ENCODE results near the gene ISY1.

Gene ISY1

GRCh38 chr3:129199366-129199765 is 38.5 kb upstream of the ISY1 start:
- Histone ChIP-seq H4K12ac (ENCODE audit: low read depth, low read length) (no peak overlapping the region), H3K9me3 (ENCODE audit: insufficient read depth, low read depth, low read length) (no peaks in the 10 kb centered on the region), H2AK5ac (ENCODE audit: low read length) (no peak overlapping the region), H3K4me1 (ENCODE audit: control insufficient read depth in 1 of 2, insufficient read depth in 2 of 2, low read length in 2 of 2) (peaks cover 0 to 10% of the 10 kb centered on the region in 2 experiments), H2BK12ac (ENCODE audit: low read length) (no peak overlapping the region), H2AFZ (ENCODE audit: insufficient read depth, low read length, poor library complexity) (no peak overlapping the region), H3K4me2 (ENCODE audit: low read length) (no peak overlapping the region), H2BK5ac (ENCODE audit: low read depth, low read length, poor library complexity) (no peak overlapping the region), H3K23ac (ENCODE audit: low read length) (no peak overlapping the region), H3K4me3 (ENCODE audit: low read depth, low read length) (no peak overlapping the region), H3K27me3 (ENCODE audit: insufficient read depth, low read length) (no peaks in the 10 kb centered on the region), H3K36me3 (ENCODE audit: control insufficient read depth in 1 of 2, insufficient read depth in 2 of 2, low read length in 2 of 2) (no peaks in the 10 kb centered on the region), H3K27ac (ENCODE audit: low read depth, low read length) (no peak overlapping the region), H3K79me2 (ENCODE audit: control insufficient read depth, insufficient read depth, low read length, poor library complexity) (peaks cover 2% of the 10 kb centered on the region), H3K4ac (ENCODE audit: low read depth, low read length) (no peak overlapping the region), H3K79me1 (ENCODE audit: low read length) (no peaks in the 10 kb centered on the region), H2BK120ac (ENCODE audit: insufficient read depth, low read length, poor library complexity) (no peak overlapping the region), H3K14ac (ENCODE audit: low read length) (no peak overlapping the region), H3K18ac (ENCODE audit: low read length) (no peak overlapping the region), H4K8ac (ENCODE audit: low read depth, low read length) (no peak overlapping the region), H3K9ac (ENCODE audit: low read length) (no peak overlapping the region), H4K91ac (ENCODE audit: low read depth, low read length) (no peak overlapping the region)
- peak; percentile 55 to 97 for DNase-seq
- WGBS (ENCODE audit: extremely low coverage, insufficient coverage, insufficient read length) = no CpG with 5 or more reads among the region's 8 CpGs

- Histone ChIP-seq H4K8ac (ENCODE audit: low read depth, low read length) (no peak overlapping the region), H3K9me3 (ENCODE audit: insufficient read depth, low read depth, low read length) (no peaks in the 10 kb centered on the region), H2AK5ac (ENCODE audit: low read length) (no peak overlapping the region), H3K18ac (ENCODE audit: low read length) (no peak overlapping the region), H4K91ac (ENCODE audit: low read depth, low read length) (no peak overlapping the region), H3K14ac (ENCODE audit: low read length) (no peak overlapping the region), H3K4me1 (ENCODE audit: control insufficient read depth in 1 of 2, insufficient read depth in 2 of 2, low read length in 2 of 2) (peaks cover 0 to 10% of the 10 kb centered on the region in 2 experiments), H3K27me3 (ENCODE audit: insufficient read depth, low read length) (no peaks in the 10 kb centered on the region), H3K9ac (ENCODE audit: low read length) (no peak overlapping the region), H3K4me2 (ENCODE audit: low read length) (no peak overlapping the region), H2BK120ac (ENCODE audit: insufficient read depth, low read length, poor library complexity) (no peak overlapping the region), H3K4ac (ENCODE audit: low read depth, low read length) (no peak overlapping the region), H3K4me3 (ENCODE audit: low read depth, low read length) (no peak overlapping the region), H3K79me2 (ENCODE audit: control insufficient read depth, insufficient read depth, low read length, poor library complexity) (peaks cover 2% of the 10 kb centered on the region), H4K12ac (ENCODE audit: low read depth, low read length) (no peak overlapping the region), H3K27ac (ENCODE audit: low read depth, low read length) (no peak overlapping the region), H2BK12ac (ENCODE audit: low read length) (no peak overlapping the region), H3K36me3 (ENCODE audit: control insufficient read depth in 1 of 2, insufficient read depth in 2 of 2, low read length in 2 of 2) (no peaks in the 10 kb centered on the region), H3K23ac (ENCODE audit: low read length) (no peak overlapping the region), H2AFZ (ENCODE audit: insufficient read depth, low read length, poor library complexity) (no peak overlapping the region), H3K79me1 (ENCODE audit: low read length) (no peaks in the 10 kb centered on the region), H2BK5ac (ENCODE audit: low read depth, low read length, poor library complexity) (no peak overlapping the region)
- WGBS (ENCODE audit: extremely low coverage, insufficient coverage, insufficient read length) = no CpG with 5 or more reads among the region's 1 CpG
- peak; percentile 49 to 68 for DNase-seq
Observed at GRCh38 chr3:129197321-129197720, 36.5 kb upstream of the ISY1 start.

GRCh38 chr3:129196601-129197000 is 35.7 kb upstream of the ISY1 start:
- Histone ChIP-seq H3K4me2 (ENCODE audit: low read length) (no peak overlapping the region), H3K79me2 (ENCODE audit: control insufficient read depth, insufficient read depth, low read length, poor library complexity) (peaks cover 2% of the 10 kb centered on the region), H2AFZ (ENCODE audit: insufficient read depth, low read length, poor library complexity) (no peak overlapping the region), H3K79me1 (ENCODE audit: low read length) (no peaks in the 10 kb centered on the region), H3K27me3 (ENCODE audit: insufficient read depth, low read length) (no peaks in the 10 kb centered on the region), H2BK120ac (ENCODE audit: insufficient read depth, low read length, poor library complexity) (no peak overlapping the region), H4K91ac (ENCODE audit: low read depth, low read length) (no peak overlapping the region), H4K12ac (ENCODE audit: low read depth, low read length) (no peak overlapping the region), H2BK12ac (ENCODE audit: low read length) (no peak overlapping the region), H2AK5ac (ENCODE audit: low read length) (no peak overlapping the region), H3K4me3 (ENCODE audit: low read depth, low read length) (no peak overlapping the region), H3K18ac (ENCODE audit: low read length) (no peak overlapping the region), H3K14ac (ENCODE audit: low read length) (no peak overlapping the region), H3K36me3 (ENCODE audit: control insufficient read depth in 1 of 2, insufficient read depth in 2 of 2, low read length in 2 of 2) (no peaks in the 10 kb centered on the region), H3K9me3 (ENCODE audit: insufficient read depth, low read depth, low read length) (no peaks in the 10 kb centered on the region), H3K4ac (ENCODE audit: low read depth, low read length) (no peak overlapping the region), H3K4me1 (ENCODE audit: control insufficient read depth in 1 of 2, insufficient read depth in 2 of 2, low read length in 2 of 2) (peaks cover 0 to 10% of the 10 kb centered on the region in 2 experiments), H3K9ac (ENCODE audit: low read length) (no peak overlapping the region), H2BK5ac (ENCODE audit: low read depth, low read length, poor library complexity) (no peak overlapping the region), H3K23ac (ENCODE audit: low read length) (no peak overlapping the region), H4K8ac (ENCODE audit: low read depth, low read length) (no peak overlapping the region), H3K27ac (ENCODE audit: low read depth, low read length) (no peak overlapping the region)
- no CpG with 5 or more reads among the region's 3 CpGs for WGBS (ENCODE audit: extremely low coverage, insufficient coverage, insufficient read length)
- no peak for DNase-seq

- Histone ChIP-seq H3K36me3 (ENCODE audit: control insufficient read depth in 1 of 2, insufficient read depth in 2 of 2, low read length in 2 of 2) (no peaks in the 10 kb centered on the region), H2BK120ac (ENCODE audit: insufficient read depth, low read length, poor library complexity) (no peak overlapping the region), H3K79me2 (ENCODE audit: control insufficient read depth, insufficient read depth, low read length, poor library complexity) (peaks cover 2% of the 10 kb centered on the region), H3K27me3 (ENCODE audit: insufficient read depth, low read length) (no peaks in the 10 kb centered on the region), H3K4me3 (ENCODE audit: low read depth, low read length) (no peak overlapping the region), H3K4ac (ENCODE audit: low read depth, low read length) (no peak overlapping the region), H3K18ac (ENCODE audit: low read length) (no peak overlapping the region), H2AK5ac (ENCODE audit: low read length) (no peak overlapping the region), H4K12ac (ENCODE audit: low read depth, low read length) (no peak overlapping the region), H2BK5ac (ENCODE audit: low read depth, low read length, poor library complexity) (no peak overlapping the region), H3K23ac (ENCODE audit: low read length) (no peak overlapping the region), H3K4me1 (ENCODE audit: control insufficient read depth in 1 of 2, insufficient read depth in 2 of 2, low read length in 2 of 2) (peaks cover 0 to 10% of the 10 kb centered on the region in 2 experiments), H4K8ac (ENCODE audit: low read depth, low read length) (no peak overlapping the region), H3K27ac (ENCODE audit: low read depth, low read length) (peak overlapping the region; percentile 14), H3K79me1 (ENCODE audit: low read length) (no peaks in the 10 kb centered on the region), H3K9me3 (ENCODE audit: insufficient read depth, low read depth, low read length) (no peaks in the 10 kb centered on the region), H3K14ac (ENCODE audit: low read length) (no peak overlapping the region), H3K4me2 (ENCODE audit: low read length) (peak overlapping the region; percentile 7), H2AFZ (ENCODE audit: insufficient read depth, low read length, poor library complexity) (no peak overlapping the region), H3K9ac (ENCODE audit: low read length) (no peak overlapping the region), H2BK12ac (ENCODE audit: low read length) (no peak overlapping the region), H4K91ac (ENCODE audit: low read depth, low read length) (no peak overlapping the region)
- WGBS (ENCODE audit: extremely low coverage, insufficient coverage, insufficient read length) = no CpG with 5 or more reads among the region's 6 CpGs
- DNase-seq = peak; percentile 72 to 87
Observed at GRCh38 chr3:129195731-129196256, 34.9 kb upstream of the ISY1 start.
